ENCODE results near the gene CDH26. TPM values are rescaled to one million over a fixed set of nuclear protein-coding genes. Genes with fewer than 3 reads are reported as not detected.

CDH26 gene
- total and polyA plus RNA-seq, 9 donors: 0.12 to 0.84 (median 0.41) TPM

DNA sequence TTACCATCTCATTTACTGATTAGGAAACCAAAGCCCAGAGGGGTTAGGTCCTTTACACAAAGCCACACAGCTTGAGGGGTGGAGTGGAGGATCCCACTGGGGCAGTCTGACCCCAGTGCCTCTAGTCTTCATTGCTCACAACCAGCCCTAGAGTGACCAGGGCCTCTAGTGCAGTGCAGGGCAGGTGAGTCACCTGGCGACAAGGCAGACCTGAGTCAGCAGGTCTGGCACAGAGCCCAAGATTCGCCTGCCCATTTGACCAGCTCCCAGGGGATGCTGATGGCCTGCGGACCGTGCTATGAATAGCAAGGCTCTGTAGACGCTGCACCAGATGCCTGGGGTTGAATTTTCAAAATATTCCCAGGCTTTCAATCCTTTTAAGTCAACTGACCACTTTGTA is 29.9 kb downstream of the CDH26 start:
- H3K27me3 ChIP-seq: no peaks in the 10 kb centered on the region

DNA sequence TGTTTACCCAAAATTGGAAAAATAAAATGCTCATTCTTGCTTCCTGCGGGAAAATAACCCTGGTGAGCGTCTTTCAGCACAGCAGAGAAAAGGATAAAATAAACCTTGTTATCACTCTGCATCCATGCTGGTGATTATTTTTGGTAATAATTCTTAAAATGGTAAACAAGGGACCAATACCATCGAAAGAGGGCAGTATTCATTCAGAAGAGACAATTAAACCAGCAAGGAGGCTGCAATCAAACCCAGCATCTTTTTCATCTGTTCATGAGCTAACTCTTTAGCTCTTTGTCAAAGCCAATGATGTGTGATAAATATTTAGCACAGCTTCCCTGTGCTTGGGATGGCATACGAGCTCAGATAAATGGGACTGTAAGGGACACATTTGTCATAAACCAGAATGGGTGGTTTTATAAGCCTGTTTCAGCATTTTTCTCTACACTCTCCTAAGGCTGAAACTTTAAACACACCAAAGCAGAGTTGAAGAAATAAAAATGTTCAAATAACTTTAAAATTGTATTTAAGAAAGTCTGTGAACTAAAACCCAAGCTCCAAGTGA is 34.4 kb downstream of the CDH26 start:
- intact Hi-C loops (cut with DNase I): no loop called here
- H3K27ac ChIP-seq: no peak overlapping the region
- H3K4me1 ChIP-seq (ENCODE audit: insufficient read depth): no peaks in the 10 kb centered on the region
- WGBS, 3 donors: 59 to 70% (median 67%) methylated on average over 4 of the region's 4 CpGs
- H3K27me3 ChIP-seq: no peaks in the 10 kb centered on the region
- H3K9me3 ChIP-seq: no peaks in the 10 kb centered on the region
- H3K36me3 ChIP-seq: no peaks in the 10 kb centered on the region
- no peak overlapping the region for H3K4me3 ChIP-seq
- no peak for DNase-seq
- no peak for TF ChIP-seq EP300 (IDR thresholded peaks at IDR 0.05)
- TF ChIP-seq POLR2A (IDR thresholded peaks at IDR 0.05): no peak
- TF ChIP-seq, protein P1, sequence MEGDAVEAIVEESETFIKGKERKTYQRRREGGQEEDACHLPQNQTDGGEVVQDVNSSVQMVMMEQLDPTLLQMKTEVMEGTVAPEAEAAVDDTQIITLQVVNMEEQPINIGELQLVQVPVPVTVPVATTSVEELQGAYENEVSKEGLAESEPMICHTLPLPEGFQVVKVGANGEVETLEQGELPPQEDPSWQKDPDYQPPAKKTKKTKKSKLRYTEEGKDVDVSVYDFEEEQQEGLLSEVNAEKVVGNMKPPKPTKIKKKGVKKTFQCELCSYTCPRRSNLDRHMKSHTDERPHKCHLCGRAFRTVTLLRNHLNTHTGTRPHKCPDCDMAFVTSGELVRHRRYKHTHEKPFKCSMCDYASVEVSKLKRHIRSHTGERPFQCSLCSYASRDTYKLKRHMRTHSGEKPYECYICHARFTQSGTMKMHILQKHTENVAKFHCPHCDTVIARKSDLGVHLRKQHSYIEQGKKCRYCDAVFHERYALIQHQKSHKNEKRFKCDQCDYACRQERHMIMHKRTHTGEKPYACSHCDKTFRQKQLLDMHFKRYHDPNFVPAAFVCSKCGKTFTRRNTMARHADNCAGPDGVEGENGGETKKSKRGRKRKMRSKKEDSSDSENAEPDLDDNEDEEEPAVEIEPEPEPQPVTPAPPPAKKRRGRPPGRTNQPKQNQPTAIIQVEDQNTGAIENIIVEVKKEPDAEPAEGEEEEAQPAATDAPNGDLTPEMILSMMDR (IDR thresholded peaks at IDR 0.05): no peak

More for the DNA sequence above, 29.9 kb downstream of the CDH26 start:
- intact Hi-C loops (cut with DNase I): no loop called here
- DNase-seq: no peak
- Histone ChIP-seq H3K4me3 (no peak overlapping the region), H3K4me1 (ENCODE audit: insufficient read depth) (no peaks in the 10 kb centered on the region), H3K27ac (no peak overlapping the region), H3K9me3 (no peaks in the 10 kb centered on the region), H3K36me3 (no peaks in the 10 kb centered on the region)
- TF ChIP-seq, protein P1 (IDR thresholded peaks at IDR 0.05): no peak
- no peak for TF ChIP-seq EP300 (IDR thresholded peaks at IDR 0.05)
- TF ChIP-seq POLR2A (IDR thresholded peaks at IDR 0.05): no peak
- WGBS, 3 donors: 57 to 70% (median 63%) methylated on average over 5 of the region's 5 CpGs

DNA sequence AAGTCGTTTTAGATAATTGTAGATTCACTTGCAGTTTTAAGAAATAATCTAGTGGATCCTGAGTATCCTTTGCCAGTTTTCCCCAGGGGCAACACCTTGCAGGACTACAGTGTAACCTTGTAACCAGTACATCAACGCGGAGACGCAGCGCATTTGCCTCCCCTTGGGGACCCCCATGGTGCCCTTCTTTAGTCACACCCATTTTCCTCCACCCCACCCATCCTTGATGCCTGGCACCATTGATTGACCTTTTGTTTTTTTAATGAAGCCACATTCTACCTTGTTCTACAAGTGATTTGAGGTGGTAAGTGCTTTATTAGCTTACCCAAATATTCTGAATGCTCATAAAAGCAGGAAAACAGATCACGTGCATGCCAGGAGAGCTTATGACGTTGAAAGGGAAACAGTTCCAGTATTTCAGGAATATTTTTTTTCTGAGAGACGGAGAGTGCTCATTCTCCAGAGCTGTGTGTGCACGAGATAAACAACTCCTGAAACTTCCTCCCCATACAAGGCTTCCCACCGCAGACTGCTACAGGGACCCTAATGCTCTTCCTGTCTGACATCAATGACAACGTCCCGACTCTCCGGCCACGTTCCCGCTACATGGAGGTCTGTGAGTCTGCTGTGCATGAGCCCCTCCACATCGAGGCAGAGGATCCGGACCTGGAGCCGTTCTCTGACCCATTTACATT is 35.7 kb downstream of the CDH26 start:
- TF ChIP-seq EP300 (IDR thresholded peaks at IDR 0.05) (no peak), POLR2A (IDR thresholded peaks at IDR 0.05) (no peak)
- TF ChIP-seq, protein P1 (IDR thresholded peaks at IDR 0.05): no peak
- no peak overlapping the region for H3K4me3 ChIP-seq
- no peaks in the 10 kb centered on the region for H3K27me3 ChIP-seq
- no peak for DNase-seq
- H3K36me3 ChIP-seq: no peaks in the 10 kb centered on the region
- intact Hi-C loops (cut with DNase I): no loop called here
- WGBS, 3 donors: 31 to 35% (median 33%) methylated on average over 18 of the region's 18 CpGs
- H3K4me1 ChIP-seq (ENCODE audit: insufficient read depth): no peaks in the 10 kb centered on the region
- no peak overlapping the region for H3K27ac ChIP-seq
- H3K9me3 ChIP-seq: no peaks in the 10 kb centered on the region

DNA sequence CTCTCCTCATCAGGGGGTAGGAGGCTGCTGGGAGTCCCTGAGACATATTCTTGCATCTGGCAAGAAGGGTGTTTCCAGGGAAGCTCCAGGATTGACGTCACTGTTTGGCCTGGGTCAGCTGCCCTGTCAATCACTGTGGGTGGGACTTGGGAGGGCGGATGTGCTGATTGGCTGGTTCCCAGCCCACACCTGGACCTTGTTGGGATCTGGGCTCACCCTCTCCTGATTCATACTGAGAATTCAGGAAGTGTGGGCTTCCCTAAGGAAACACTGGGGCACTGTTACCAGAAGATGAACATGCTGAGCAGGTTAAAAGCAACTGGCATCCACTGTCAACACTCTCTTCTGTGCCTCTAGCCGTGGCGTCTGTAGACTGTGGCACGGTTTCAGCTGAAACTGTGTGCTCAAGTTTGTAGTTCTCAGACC is 36.5 kb downstream of the CDH26 start:
- no peaks in the 10 kb centered on the region for H3K27me3 ChIP-seq
- DNase-seq: no peak
- WGBS, 3 donors: 56 to 70% (median 57%) methylated on average over 5 of the region's 5 CpGs
- intact Hi-C loops (cut with DNase I): no loop called here
- no peak overlapping the region for H3K27ac ChIP-seq
- TF ChIP-seq POLR2A (IDR thresholded peaks at IDR 0.05) (no peak), EP300 (IDR thresholded peaks at IDR 0.05) (no peak)
- TF ChIP-seq, protein P1 (IDR thresholded peaks at IDR 0.05): no peak
- H3K36me3 ChIP-seq: no peaks in the 10 kb centered on the region
- no peak overlapping the region for H3K4me3 ChIP-seq
- no peaks in the 10 kb centered on the region for H3K4me1 ChIP-seq (ENCODE audit: insufficient read depth)
- no peaks in the 10 kb centered on the region for H3K9me3 ChIP-seq

Measured in ovary (tissue), 9 donors.